Neural progenitor cell (in vitro differentiated cells): ENCODE data around the gene PCDHA3.
"Not testable (repeated sequence)": the region's sequence is repeated elsewhere in the genome, so short reads cannot be mapped to it uniquely, and the experiment has no call there.

Source experiments
- CTCF ChIP-seq: fragments of 200-600 bp; sonication (generic); IDR thresholded peaks from 2 replicates; pipeline ENCODE4 v1.5.1; 2017; ENCODE audit warnings: antibody characterized with exemption, mild to moderate bottlenecking
- EZH2 ChIP-seq: fragments of 200-600 bp; sonication (generic); IDR thresholded peaks from 2 replicates; pipeline ENCODE4 v1.6.1; 2017; ENCODE audit warnings: antibody characterized with exemption, mild to moderate bottlenecking, moderate library complexity
- EZH2phosphoT487 ChIP-seq: fragments of 200-600 bp; sonication (generic); IDR thresholded peaks from 2 replicates; pipeline ENCODE4 v1.6.1; 2017; ENCODE audit warnings: antibody characterized with exemption

- TF ChIP-seq CTCF, EZH2, EZH2phosphoT487: not testable (repeated sequence)
Measured at GRCh38 chr5:140808241-140808888, 7.5 kb downstream of the PCDHA3 start.
